ENCODE data around the gene DNASE2.
A peak's percentile ranks its signal among the peaks of the same experiment; 100 is the strongest.
"Not testable (repeated sequence)": the region's sequence is repeated elsewhere in the genome, so short reads cannot be mapped to it uniquely, and the experiment has no call there.

Gene DNASE2

GRCh38 chr19:12847159-12848139 lies 33.8 kb downstream of the DNASE2 start:
- TF ChIP-seq CTCF (IDR thresholded peaks at IDR 0.05; ENCODE audit: low read depth, low read length), result peak; percentile 73
- DNase-seq (ENCODE audit: extremely low read depth, low read depth), result peak; percentile 31

DNA sequence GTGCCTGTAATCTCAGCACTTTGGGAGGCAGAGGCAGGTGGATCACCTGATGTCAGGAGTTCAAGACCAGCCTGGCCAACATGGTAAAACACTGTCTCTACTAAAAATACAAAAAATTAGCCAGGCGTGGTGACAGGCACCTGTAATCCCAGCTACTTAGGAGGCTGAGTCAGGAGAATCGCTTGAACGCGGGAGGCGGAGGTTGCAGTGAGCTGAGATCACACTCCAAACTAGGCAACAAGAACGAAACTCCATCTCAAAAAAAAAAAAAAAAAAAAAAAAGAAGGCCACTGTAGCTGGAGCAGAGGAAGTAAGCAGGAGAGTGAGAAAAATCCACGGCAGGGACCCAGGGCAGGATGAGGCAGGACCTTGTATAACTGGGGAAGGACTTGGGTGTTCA lies 34.6 kb downstream of the DNASE2 start:
- not testable (repeated sequence) for DNase-seq (ENCODE audit: extremely low read depth, low read depth)

DNA sequence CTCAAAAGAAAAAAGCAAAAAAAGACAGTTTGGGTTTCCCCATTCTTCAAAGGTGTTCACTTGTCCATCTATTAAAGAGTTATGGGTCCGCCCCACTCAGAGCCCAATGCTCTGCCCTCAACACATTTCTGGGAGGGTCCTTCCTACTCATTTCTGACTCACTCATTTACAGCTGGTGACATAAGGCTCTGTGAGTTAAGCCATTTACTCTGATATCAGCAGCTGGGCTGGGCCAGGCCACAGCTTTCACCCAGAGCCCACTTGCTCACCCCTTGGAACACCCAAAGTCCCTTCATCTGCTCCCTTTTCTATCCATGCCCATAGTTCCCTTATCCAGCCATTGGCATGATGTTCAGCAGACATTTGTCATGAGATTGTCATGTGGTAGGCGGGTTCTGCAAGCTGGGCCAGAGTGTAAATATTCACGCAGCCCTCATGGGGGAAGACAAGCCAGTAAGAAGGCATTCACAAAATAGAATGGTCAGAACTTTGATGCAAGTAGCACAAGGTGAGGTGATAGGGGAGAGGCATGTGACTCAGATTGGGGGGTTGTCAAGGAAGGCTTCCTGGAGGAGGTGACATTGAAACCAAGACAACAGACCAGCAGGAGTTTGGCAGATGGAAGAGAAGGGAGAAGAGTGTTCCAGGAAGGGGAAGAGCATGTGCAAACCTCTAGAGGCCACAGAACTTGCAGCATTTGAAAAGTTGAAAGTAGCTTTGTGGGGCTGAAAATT lies 37.1 kb downstream of the DNASE2 start:
- DNase-seq (ENCODE audit: extremely low read depth, low read depth), result no peak
- no peak for TF ChIP-seq CTCF (IDR thresholded peaks at IDR 0.05; ENCODE audit: low read depth, low read length)

- DNase-seq (ENCODE audit: extremely low read depth, low read depth), result no peak
- no peak for TF ChIP-seq CTCF (IDR thresholded peaks at IDR 0.05; ENCODE audit: low read depth, low read length)
These were observed 37.9 kb downstream of the DNASE2 start for GRCh38 chr19:12843328-12843727.

GRCh38 chr19:12842511-12842910 lies 38.7 kb downstream of the DNASE2 start:
- no peak for DNase-seq (ENCODE audit: extremely low read depth, low read depth)
- no peak for TF ChIP-seq CTCF (IDR thresholded peaks at IDR 0.05; ENCODE audit: low read depth, low read length)

GRCh38 chr19:12841094-12841493 lies 40.2 kb downstream of the DNASE2 start:
- no peak for TF ChIP-seq CTCF (IDR thresholded peaks at IDR 0.05; ENCODE audit: low read depth, low read length)
- no peak for DNase-seq (ENCODE audit: extremely low read depth, low read depth)

GRCh38 chr19:12840091-12841079 lies 40.9 kb downstream of the DNASE2 start:
- DNase-seq (ENCODE audit: extremely low read depth, low read depth), result no peak
- no peak for TF ChIP-seq CTCF (IDR thresholded peaks at IDR 0.05; ENCODE audit: low read depth, low read length)

Data from AG09319 (cell line).